K562 (cell line): ENCODE measurements around the gene SCP2. TPM values are rescaled to one million over a fixed set of nuclear protein-coding genes. Genes with fewer than 3 reads are reported as not detected.
A peak's percentile ranks its signal among the peaks of the same experiment; 100 is the strongest.

Experiments
- ATF7 ChIP-seq: fragments of 450-650 bp; IDR thresholded peaks from 2 replicates; pipeline ENCODE4 v1.7.1; 2014; ENCODE audit warnings: mild to moderate bottlenecking, moderate library complexity
- CBX2 ChIP-seq: fragments of 200-600 bp; sonication (generic); IDR thresholded peaks from one replicate; pipeline ENCODE4 v1.6.1; 2012; ENCODE audit warnings: mild to moderate bottlenecking, low read length, inconsistent platforms; ENCODE audit not compliant: insufficient read depth, poor library complexity, severe bottlenecking
- CCNT2 ChIP-seq: IDR thresholded peaks from 2 replicates; pipeline ENCODE4 v1.6.1; 2011; ENCODE audit warnings: borderline replicate concordance, low read depth, mild to moderate bottlenecking, moderate library complexity, mixed read lengths, low read length; ENCODE audit not compliant: insufficient read length; ENCODE audit errors: extremely low read depth
- CHD1 ChIP-seq: fragments of 200-600 bp; sonication (generic); IDR thresholded peaks from one replicate; pipeline ENCODE4 v1.6.1; 2012; ENCODE audit warnings: mild to moderate bottlenecking, moderate library complexity, low read length, inconsistent platforms
- CTCF ChIP-seq, 3 experiments: IDR thresholded peaks in 2 of 3; conservative IDR thresholded peaks in 1 of 3; 2 replicates each; pipeline ENCODE4 v1.5.1; 2011 to 2012; ENCODE audit warnings: low read length in 3 of 3, mild to moderate bottlenecking in 3 of 3, control low read depth in 2 of 3, improper control_type of control experiment in 1 of 3, inconsistent platforms in 1 of 3, low read depth in 1 of 3, mixed read lengths in 1 of 3, moderate library complexity in 1 of 3; ENCODE audit not compliant: insufficient read depth in 2 of 3
- ETV6 ChIP-seq, 3 experiments: fragments of 150-350 bp in 1 of 3; sonication (generic) in 1 of 3; formaldehyde crosslinking in 1 of 3; IDR thresholded peaks; 2 replicates each; pipeline versions ENCODE4 v1.6.1 to v1.8.0; 2014 to 2022; ENCODE audit warnings: borderline replicate concordance in 2 of 3, low read depth in 2 of 3, antibody characterized with exemption in 1 of 3, low read length in 1 of 3, mild to moderate bottlenecking in 1 of 3, missing genetic modification reagents in 1 of 3
- FUS ChIP-seq: fragments of 200-400 bp; formaldehyde crosslinking; optimal IDR thresholded peaks from 2 replicates; pipeline ENCODE3; 2017; ENCODE audit warnings: low read depth, low read length
- LARP7 ChIP-seq: fragments of 450-650 bp; IDR thresholded peaks from 2 replicates; pipeline ENCODE4 v1.6.1; 2016
- NELFE ChIP-seq: IDR thresholded peaks from 2 replicates; pipeline ENCODE4 v1.6.1; 2011; ENCODE audit warnings: mild to moderate bottlenecking; ENCODE audit not compliant: insufficient read depth, insufficient read length
- PHF20 ChIP-seq: fragments of 450-650 bp; IDR thresholded peaks from 2 replicates; pipeline ENCODE4 v1.6.1; 2018; ENCODE audit not compliant: partially characterized antibody
- PHTF2 ChIP-seq: fragments of 250-450 bp; sonication (Bioruptor Pico); IDR thresholded peaks from 2 replicates; pipeline ENCODE4 v1.5.0; 2021; ENCODE audit warnings: mild to moderate bottlenecking
- SNIP1 ChIP-seq: fragments of 450-650 bp; IDR thresholded peaks from 2 replicates; pipeline ENCODE4 v1.7.1; 2017; ENCODE audit warnings: low read depth, mild to moderate bottlenecking
- TCFL5 ChIP-seq: fragments of 250-450 bp; sonication (Bioruptor Pico); conservative IDR thresholded peaks from 2 replicates; pipeline ENCODE4 v1.6.1; 2021; ENCODE audit warnings: mild to moderate bottlenecking, moderate library complexity, matching md5 sums
- THRB ChIP-seq: fragments of 450-650 bp; formaldehyde crosslinking; conservative IDR thresholded peaks from 2 replicates; pipeline ENCODE4 v1.4.0; 2022; ENCODE audit warnings: mild to moderate bottlenecking, missing genetic modification characterization
- YY1 ChIP-seq, 3 experiments: IDR thresholded peaks; 2 replicates each; pipeline ENCODE4 v1.6.1; 2011; ENCODE audit warnings: low read length in 2 of 3, mild to moderate bottlenecking in 2 of 3, moderate library complexity in 2 of 3, borderline replicate concordance in 1 of 3, control low read depth in 1 of 3, low read depth in 1 of 3; ENCODE audit not compliant: insufficient read depth in 3 of 3, insufficient replicate concordance in 2 of 3, control insufficient read depth in 1 of 3, insufficient read length in 1 of 3; ENCODE audit errors: extremely low read depth in 1 of 3
- ZBTB1 ChIP-seq: sonication (generic); formaldehyde crosslinking; IDR thresholded peaks from 2 replicates; pipeline ENCODE4 v1.8.1; 2023; ENCODE audit warnings: missing genetic modification reagents, low read depth, mild to moderate bottlenecking, borderline replicate concordance
- ZFP30 ChIP-seq: fragments of 250-450 bp; sonication (Bioruptor Pico); IDR thresholded peaks from 2 replicates; pipeline ENCODE4 v1.8.0; 2022; ENCODE audit warnings: moderate library complexity, mild to moderate bottlenecking, inconsistent platforms, borderline replicate concordance
- ZFP36 ChIP-seq: fragments of 150-350 bp; IDR thresholded peaks from 2 replicates; pipeline ENCODE4 v1.6.1; 2018; ENCODE audit warnings: low read length, low read depth; ENCODE audit not compliant: partially characterized antibody
- ZFPM2 ChIP-seq: fragments of 250-450 bp; sonication (Bioruptor Pico); IDR thresholded peaks from 2 replicates; pipeline ENCODE4 v1.5.1; 2022; ENCODE audit warnings: mild to moderate bottlenecking
- ZNF217 ChIP-seq: sonication (generic); formaldehyde crosslinking; IDR thresholded peaks from 2 replicates; pipeline ENCODE4 v1.8.0; 2022; ENCODE audit warnings: mild to moderate bottlenecking, missing genetic modification reagents
- ZNF253 ChIP-seq: fragments of 250-450 bp; sonication (Bioruptor Pico); conservative IDR thresholded peaks from 2 replicates; pipeline ENCODE4 v1.6.1; 2021; ENCODE audit warnings: mild to moderate bottlenecking
- ZNF280B ChIP-seq: fragments of 250-450 bp; sonication (Bioruptor Pico); IDR thresholded peaks from 2 replicates; pipeline ENCODE4 v1.5.1; 2021; ENCODE audit warnings: mild to moderate bottlenecking
- ZNF551 ChIP-seq: fragments of 250-450 bp; sonication (Bioruptor Pico); IDR thresholded peaks from 2 replicates; pipeline ENCODE4 v1.5.0; 2021; ENCODE audit warnings: mild to moderate bottlenecking, moderate library complexity
- polyA plus RNA-seq, 8 experiments: library from polyadenylated mRNA; depleted of rRNA in 4 of 8; stranded (reverse) in 5 of 8; unstranded in 3 of 8; fragments of >200 nt; fragmentation: Nextera tagmentation in 2 of 8; fragmentation: Illumina TruSeq in 1 of 8; extraction: Ambion mirVana in 2 of 8; extraction: Trizol in 1 of 8; gene quantifications; 2 replicates each; pipeline versions ENCODE4 v1.2.1 to v1.2.3, GENCODE V29; 2011 to 2014; ENCODE audit warnings: inconsistent platforms in 1 of 8, missing spikeins in 1 of 8
- total RNA-seq, 7 experiments: library from RNA; depleted of rRNA in 6 of 7; stranded (reverse); fragments of >200 nt in 6 of 7; fragmentation: Illumina TruSeq in 2 of 7; extraction: Trizol in 2 of 7; gene quantifications; 2 replicates each; pipeline versions ENCODE4 v1.2.1 to v1.2.3, GENCODE V29; 2011 to 2021; ENCODE audit warnings: low replicate concordance in 1 of 7

SCP2 gene
- total and polyA plus RNA-seq, 9 of the 15 experiments (the other 6 are each of a cell fraction or from before 2014, with no cell fraction given) = 63.8 to 258 (median 106) TPM

GRCh38 chr1:53014791-53015507 is 87.9 kb downstream of the SCP2 start (continued):
- TF ChIP-seq ZFP30 (no peak), ZNF253 (CRISPR knock-in tag) (no peak), ETV6 (IDR thresholded peaks at IDR 0.05; ENCODE audit: borderline replicate concordance in 1 of 2, low read depth in 2 of 2, low read length in 1 of 2) (0 out of 4 replicates have a peak, but pooled peaks of 1 of the 2 experiments have one; percentile 19), ETV6 (CRISPR knock-in tag; IDR thresholded peaks at IDR 0.05; ENCODE audit: borderline replicate concordance) (no peak), ZNF551 (CRISPR knock-in tag) (no peak), CCNT2 (no peak), SNIP1 (no peak), ZBTB1 (CRISPR knock-in tag) (no peak), ATF7 (no peak), LARP7 (no peak), ZFPM2 (CRISPR knock-in tag) (no peak), CBX2 (no peak), NELFE (no peak), ZNF280B (CRISPR knock-in tag) (no peak), FUS (no peak), CTCF (IDR thresholded peaks at IDR 0.05 in 2 of 3, conservative IDR thresholded peaks at IDR 0.05 in 1 of 3; ENCODE audit: insufficient read depth in 2 of 3, low read depth in 1 of 3, low read length in 3 of 3) (no peak), PHTF2 (no peak), YY1 (IDR thresholded peaks at IDR 0.05; ENCODE audit: borderline replicate concordance in 1 of 3, control insufficient read depth in 1 of 3, extremely low read depth in 1 of 3, insufficient read depth in 3 of 3, insufficient read length in 1 of 3, insufficient replicate concordance in 2 of 3, low read depth in 1 of 3, low read length in 2 of 3) (peak in 2 of 3 experiments; percentile 69 to 81), ZNF217 (no peak), PHF20 (peak; percentile 94), CHD1 (no peak), THRB (CRISPR knock-in tag) (no peak), TCFL5 (no peak), ZFP36 (peak; percentile 71)
